ENCODE measurements around the gene PCBP3.

PCBP3 gene

GRCh38 chr21:45861156-45861870 lies 217.8 kb downstream of the PCBP3 start:
- DNase-seq (ENCODE audit: low read depth), result no peak

- no peak for DNase-seq (ENCODE audit: low read depth)
These were observed 219.2 kb downstream of the PCBP3 start for GRCh38 chr21:45862543-45863207.

GRCh38 chr21:45863267-45863666 lies 219.7 kb downstream of the PCBP3 start:
- DNase-seq (ENCODE audit: low read depth), result no peak

GRCh38 chr21:45863751-45864150 lies 220.2 kb downstream of the PCBP3 start:
- DNase-seq (ENCODE audit: low read depth), result no peak

GRCh38 chr21:45864436-45864835 lies 220.9 kb downstream of the PCBP3 start:
- peak; percentile 80 for DNase-seq (ENCODE audit: low read depth)

GRCh38 chr21:45865106-45865835 lies 221.7 kb downstream of the PCBP3 start:
- peak; percentile 96 for DNase-seq (ENCODE audit: low read depth)

- DNase-seq (ENCODE audit: low read depth), result no peak
These were observed 223.0 kb downstream of the PCBP3 start for GRCh38 chr21:45866551-45866950.

- DNase-seq (ENCODE audit: low read depth), result no peak
These were observed 223.6 kb downstream of the PCBP3 start for GRCh38 chr21:45867041-45867666.

- no peak for DNase-seq (ENCODE audit: low read depth)
These were observed 224.2 kb downstream of the PCBP3 start for GRCh38 chr21:45867671-45868081.

- DNase-seq (ENCODE audit: low read depth), result no peak
These were observed 224.6 kb downstream of the PCBP3 start for GRCh38 chr21:45868086-45868485.

- no peak for DNase-seq (ENCODE audit: low read depth)
These were observed 225.0 kb downstream of the PCBP3 start for GRCh38 chr21:45868488-45868887.

- DNase-seq (ENCODE audit: low read depth), result peak; percentile 85
These were observed 225.8 kb downstream of the PCBP3 start for GRCh38 chr21:45869121-45870007.

- DNase-seq (ENCODE audit: low read depth), result no peak
These were observed 226.9 kb downstream of the PCBP3 start for GRCh38 chr21:45870421-45870820.

- DNase-seq (ENCODE audit: low read depth), result no peak
These were observed 227.5 kb downstream of the PCBP3 start for GRCh38 chr21:45870851-45871615.

- no peak for DNase-seq (ENCODE audit: low read depth)
These were observed 228.2 kb downstream of the PCBP3 start for GRCh38 chr21:45871616-45872236.

- DNase-seq (ENCODE audit: low read depth), result no peak
These were observed 228.9 kb downstream of the PCBP3 start for GRCh38 chr21:45872471-45872870.

- DNase-seq (ENCODE audit: low read depth), result no peak
These were observed 229.4 kb downstream of the PCBP3 start for GRCh38 chr21:45872902-45873301.

- DNase-seq (ENCODE audit: low read depth), result no peak
These were observed 229.9 kb downstream of the PCBP3 start for GRCh38 chr21:45873418-45873817.

- DNase-seq (ENCODE audit: low read depth), result no peak
These were observed 230.3 kb downstream of the PCBP3 start for GRCh38 chr21:45873866-45874265.

GRCh38 chr21:45874716-45875415 lies 231.3 kb downstream of the PCBP3 start:
- peak; percentile 97 for DNase-seq (ENCODE audit: low read depth)
